ENCODE measurements around the gene KIF20B.
A peak's percentile ranks its signal among the peaks of the same experiment; 100 is the strongest.

Gene KIF20B, protein sequence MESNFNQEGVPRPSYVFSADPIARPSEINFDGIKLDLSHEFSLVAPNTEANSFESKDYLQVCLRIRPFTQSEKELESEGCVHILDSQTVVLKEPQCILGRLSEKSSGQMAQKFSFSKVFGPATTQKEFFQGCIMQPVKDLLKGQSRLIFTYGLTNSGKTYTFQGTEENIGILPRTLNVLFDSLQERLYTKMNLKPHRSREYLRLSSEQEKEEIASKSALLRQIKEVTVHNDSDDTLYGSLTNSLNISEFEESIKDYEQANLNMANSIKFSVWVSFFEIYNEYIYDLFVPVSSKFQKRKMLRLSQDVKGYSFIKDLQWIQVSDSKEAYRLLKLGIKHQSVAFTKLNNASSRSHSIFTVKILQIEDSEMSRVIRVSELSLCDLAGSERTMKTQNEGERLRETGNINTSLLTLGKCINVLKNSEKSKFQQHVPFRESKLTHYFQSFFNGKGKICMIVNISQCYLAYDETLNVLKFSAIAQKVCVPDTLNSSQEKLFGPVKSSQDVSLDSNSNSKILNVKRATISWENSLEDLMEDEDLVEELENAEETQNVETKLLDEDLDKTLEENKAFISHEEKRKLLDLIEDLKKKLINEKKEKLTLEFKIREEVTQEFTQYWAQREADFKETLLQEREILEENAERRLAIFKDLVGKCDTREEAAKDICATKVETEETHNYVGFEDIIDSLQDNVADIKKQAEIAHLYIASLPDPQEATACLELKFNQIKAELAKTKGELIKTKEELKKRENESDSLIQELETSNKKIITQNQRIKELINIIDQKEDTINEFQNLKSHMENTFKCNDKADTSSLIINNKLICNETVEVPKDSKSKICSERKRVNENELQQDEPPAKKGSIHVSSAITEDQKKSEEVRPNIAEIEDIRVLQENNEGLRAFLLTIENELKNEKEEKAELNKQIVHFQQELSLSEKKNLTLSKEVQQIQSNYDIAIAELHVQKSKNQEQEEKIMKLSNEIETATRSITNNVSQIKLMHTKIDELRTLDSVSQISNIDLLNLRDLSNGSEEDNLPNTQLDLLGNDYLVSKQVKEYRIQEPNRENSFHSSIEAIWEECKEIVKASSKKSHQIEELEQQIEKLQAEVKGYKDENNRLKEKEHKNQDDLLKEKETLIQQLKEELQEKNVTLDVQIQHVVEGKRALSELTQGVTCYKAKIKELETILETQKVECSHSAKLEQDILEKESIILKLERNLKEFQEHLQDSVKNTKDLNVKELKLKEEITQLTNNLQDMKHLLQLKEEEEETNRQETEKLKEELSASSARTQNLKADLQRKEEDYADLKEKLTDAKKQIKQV (N-terminal part only)

DNA sequence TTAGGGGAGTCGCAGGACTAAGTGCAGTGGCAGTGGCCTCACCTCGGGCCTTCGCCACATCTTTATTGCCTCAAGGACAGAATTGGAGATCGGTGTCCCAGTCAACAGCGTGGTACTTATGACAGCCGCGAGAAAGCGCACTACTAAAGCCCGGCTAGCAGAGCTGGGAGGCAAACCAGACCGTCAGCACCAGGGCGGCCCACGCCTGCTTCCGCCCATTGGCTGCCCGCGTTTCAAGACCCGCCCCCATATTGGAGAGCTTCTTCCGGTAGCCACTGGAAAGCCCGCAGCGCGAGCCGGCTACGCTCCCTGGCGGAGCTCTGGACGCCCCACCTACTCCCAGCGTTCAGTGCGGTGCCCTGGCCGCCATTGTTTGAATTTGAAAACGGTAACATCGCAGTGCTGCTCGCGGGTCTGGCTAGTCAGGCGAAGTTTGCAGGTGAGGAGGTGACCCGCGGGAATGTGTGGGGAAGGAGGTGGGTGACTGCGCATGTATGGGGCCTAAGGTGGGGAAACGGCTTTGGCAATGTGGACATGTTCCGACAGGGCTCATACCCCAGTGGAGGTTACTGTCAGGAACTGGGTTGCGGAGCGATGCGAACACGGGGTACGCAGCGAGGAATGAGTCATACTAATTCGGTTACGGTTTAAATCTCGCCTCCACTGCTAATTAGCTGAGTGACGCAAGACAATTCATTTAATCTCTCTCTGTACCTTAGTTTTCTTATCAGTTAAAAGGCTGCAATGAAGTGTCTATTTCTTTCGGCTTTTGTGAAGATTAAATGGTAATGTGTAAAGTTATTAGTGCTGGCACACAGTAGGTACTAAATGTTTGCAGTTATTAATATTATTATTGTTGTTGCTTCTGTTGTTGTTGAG lies at the start of gene KIF20B:
Gene KIF20B, plus strand, starts transcription at position 349 of the 879 bp plus-strand sequence. CDS start 3,705 bp downstream, outside the sequence.
- peak; percentile 92 for DNase-seq (ENCODE audit: low read depth)

DNA sequence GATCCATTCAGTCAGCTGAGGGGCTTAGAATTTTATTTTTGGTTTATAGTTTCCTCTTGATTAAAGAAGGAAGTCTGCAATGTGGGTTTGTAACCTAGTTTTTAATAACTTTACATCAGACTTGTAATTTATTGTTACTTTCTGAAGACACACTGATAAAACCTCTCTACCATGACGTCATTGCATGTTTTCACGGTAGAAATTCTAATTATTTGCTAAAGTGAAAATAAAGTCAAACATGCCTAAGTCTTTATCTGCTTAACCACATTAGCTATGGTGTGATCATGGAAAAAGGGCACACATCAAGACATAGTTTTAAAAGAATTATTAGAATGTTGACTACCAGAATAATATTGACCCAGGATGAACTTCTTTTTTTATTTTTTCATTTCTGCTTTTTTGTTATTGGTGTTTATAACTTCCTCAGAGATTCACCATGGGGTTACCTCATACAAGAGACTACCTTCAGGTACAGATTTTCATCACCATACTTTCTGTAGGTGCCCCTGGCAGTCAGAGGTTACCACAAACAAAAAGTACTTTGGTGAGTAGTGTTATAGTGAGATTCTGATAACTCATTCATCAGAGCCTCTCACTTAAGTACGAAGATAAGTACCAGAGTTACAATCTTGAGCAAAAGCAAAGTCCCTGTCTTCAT lies 49.3 kb upstream of the KIF20B start:
- DNase-seq (ENCODE audit: low read depth) = no peak

DNA sequence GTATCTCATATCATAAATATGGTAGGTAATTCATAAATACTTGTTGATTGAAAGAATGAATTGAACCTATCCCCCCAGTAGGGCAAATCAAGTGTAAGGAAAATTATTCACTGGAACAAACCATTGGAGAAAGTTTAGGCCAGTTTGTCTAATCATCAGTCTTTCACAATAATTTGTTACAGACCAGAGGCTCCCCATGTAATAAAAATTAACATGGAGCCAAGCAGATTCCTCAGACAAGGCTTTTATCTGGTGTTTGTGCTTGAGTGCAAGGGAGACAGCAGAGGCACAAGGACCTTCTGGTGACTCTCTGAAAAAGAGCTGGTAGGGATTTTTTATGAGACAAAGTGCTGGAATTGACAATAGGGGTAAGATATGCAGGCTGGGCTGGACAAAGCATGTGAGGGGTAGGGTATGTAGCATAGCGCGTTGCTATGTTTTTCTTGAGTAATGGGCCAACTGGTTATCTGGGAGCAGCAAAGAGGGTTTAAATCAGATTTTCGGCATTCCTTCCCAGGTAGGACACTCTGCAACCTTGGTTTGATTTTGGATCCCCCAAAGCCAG lies 48.5 kb upstream of the KIF20B start:
- no peak for DNase-seq (ENCODE audit: low read depth)

DNA sequence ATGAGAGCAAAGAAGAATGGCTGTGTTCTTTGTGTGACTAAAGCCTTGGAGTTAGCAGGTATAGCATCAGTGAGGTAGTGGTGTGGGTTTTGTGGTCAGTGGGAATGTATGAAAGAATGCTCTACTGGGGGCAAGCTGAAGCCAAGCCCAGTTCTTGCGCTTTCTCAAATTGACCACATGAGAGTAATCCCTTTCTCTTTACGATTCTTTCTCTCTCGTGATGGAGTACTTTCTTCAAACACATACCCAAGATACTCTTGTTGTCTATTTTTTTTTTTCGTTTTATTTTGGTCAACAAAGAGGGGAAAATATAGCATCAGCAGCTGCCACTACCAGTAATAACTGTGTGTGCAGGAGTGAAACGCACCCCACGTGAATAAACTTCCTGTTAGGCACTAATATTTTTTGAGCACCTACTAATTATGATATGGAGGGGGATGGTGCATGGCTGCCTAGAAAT lies 48.0 kb upstream of the KIF20B start:
- DNase-seq (ENCODE audit: low read depth) = no peak

DNA sequence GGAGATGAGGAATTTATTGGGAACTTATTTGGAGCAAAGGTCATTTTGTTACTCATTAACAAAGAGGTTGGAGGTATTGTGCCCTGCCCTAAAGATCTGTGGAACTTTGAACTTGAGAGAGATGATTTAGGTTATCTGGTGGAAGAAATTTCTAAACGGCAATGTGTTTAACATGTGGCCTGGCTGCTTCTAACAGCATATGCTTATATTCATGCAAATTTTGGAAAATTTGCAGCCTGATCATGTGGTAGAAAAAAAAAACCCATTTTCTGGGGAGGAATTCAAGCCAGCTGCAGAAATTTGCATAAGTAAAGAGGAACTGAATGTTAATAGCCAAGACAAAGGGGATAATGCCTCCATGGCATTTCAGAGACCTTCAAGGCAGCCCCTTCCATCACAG lies 45.7 kb upstream of the KIF20B start:
- DNase-seq (ENCODE audit: low read depth) = no peak

DNA sequence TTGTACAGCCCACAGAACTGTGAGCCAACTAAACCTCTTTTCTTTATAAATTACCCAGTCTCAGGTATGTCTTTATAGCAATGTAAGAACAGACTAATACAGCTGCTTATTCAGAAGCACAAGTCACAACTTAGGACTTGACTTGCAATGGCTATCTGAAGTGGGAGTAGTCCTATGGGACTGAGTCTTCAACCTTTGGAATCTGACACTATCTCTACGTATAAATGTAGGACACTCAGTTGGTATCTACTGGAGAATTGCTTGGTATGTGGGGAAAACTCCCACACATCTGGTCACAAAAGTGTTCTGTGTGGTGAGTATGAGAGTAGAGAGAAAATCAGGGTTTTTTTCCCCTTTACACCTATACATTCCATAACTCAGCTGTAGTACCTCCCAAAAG lies 44.1 kb upstream of the KIF20B start:
- no peak for DNase-seq (ENCODE audit: low read depth)

DNA sequence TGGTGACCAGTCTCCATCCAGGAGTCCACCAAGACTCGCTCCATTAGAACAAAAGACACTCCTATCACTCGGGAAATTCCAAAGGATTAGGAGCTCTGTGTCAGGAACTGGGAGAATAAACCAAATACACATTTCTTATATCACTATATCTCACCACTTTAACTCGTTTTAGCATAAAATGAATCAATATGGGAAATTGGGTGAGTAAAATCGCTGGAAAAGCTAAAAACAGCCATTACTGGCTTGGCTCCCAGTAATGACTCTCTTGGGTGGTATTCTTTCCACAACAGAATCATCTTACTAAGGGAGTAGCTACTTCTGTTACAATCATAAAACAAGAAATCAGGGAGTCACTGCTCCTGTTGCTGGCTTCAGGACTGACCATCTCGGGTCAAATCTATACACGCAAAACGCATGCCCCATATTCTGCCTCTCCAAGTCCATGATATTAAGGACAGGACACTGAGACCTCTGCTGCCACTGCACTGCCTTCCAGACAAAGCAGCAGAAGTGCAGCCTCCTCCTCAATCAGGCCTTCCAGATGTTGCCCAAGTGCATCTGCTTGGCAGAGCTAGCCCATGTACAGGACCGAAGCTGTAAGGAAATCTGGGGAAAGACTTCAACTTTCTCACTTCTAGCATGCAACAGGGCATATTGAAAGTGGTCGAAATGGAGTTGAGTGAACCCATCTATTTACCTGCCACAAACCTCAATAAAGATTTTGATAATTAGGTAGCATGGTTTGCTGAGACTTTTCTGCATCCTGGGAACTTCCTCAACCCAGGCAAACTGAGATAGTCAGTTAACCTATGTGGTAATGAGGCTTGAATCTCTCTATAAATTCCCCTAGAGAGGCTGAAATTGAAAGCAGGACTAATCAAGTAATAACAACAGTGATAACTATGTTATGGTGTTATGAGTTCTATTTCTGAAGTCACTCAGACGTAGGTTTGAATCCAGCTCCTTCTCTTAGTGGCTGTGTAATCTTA lies 42.0 kb upstream of the KIF20B start:
- DNase-seq (ENCODE audit: low read depth) = peak; percentile 72

DNA sequence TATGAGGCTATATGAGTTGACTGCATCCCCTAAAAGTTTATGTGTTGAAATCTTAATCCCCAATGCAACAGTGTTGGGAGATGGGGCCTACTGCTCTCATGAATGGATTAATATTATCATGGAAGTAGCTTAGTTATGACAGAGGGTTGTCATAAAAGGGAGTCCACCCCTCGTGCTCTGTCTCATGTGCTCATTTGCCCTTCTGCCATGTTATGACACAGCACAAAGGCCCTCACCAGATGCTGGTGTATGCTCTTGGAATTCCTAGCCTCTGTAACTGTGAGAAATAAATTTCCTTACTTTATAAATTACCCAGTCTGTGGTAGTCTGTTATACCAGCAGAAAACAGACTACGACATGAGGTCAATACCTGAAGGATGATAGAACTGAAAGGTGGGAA lies 38.8 kb upstream of the KIF20B start:
- no peak for DNase-seq (ENCODE audit: low read depth)

DNA sequence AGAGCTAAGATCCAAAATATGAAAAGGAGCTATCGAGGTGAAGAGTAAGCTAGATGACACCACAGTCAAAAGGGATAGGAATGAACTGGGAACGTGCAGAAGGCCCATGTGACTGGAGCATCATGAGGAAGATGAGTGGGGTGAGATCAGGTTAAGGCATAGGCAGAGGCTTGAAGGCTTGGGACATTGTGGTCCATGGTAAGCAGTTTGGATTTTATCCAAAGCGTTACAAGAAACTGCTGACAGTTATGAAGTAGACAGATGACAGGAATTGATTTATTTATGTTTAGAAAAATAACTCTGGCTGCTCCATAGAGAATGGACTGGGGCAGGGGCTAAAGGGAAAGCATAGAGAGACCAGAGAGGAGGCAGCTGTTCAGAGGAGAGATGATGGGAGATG lies 38.2 kb upstream of the KIF20B start:
- no peak for DNase-seq (ENCODE audit: low read depth)

DNA sequence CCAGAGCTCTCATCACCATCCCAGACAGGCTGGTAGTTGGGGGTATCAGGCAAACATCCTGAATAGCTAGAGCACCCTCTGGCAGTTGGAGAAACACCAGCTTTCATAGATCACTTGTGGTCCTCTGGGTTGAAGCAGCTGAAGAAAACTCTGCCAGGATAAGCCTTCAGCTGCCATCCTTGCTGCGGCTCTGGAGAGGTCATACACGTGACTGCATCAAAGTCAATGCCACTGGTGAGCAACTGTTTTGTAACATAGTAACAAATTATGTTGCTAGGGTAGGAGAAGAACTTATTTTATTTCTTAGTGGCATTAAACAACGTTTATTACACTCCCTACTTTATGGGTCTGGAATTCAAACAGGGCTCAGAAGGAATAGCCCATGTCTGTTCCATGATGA lies 37.2 kb upstream of the KIF20B start:
- DNase-seq (ENCODE audit: low read depth) = no peak

DNA sequence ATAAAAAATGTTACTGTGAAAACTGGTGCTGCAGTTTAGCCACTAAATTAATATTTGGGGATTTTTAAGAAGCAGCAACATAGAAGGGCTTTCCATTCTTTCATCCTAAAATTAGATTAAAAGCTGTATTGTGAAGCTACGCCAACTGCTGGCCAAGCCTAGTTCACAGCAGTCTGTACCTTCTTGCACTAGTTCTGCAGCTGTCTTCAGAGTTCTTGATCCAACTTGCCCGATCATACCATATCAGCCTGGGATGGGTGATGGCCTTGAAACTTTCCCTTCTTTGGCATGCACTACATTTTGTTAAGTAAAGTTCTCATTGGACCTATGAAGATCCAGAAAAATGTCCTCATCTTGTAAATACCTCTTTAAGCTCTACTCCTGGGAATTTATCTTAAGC lies 36.1 kb upstream of the KIF20B start:
- DNase-seq (ENCODE audit: low read depth) = no peak

DNA sequence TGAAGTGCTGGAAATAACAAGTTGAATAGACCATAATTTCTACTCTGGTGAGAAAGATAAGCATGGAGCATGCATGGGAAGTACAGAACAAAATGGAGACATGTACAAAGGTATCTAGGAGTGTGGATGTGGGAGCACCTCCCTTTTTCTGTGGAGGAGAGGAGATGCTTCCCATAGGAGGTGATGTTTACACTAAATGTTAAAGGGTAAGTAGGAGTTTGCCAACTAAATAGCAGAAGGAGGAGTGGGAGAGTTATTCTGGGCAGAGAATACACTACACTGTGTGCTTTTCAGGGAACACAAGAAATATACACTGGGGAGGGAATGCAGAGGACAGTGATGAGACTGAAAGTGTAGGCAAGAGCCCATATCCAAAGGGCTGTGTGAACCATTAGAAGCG lies 35.3 kb upstream of the KIF20B start:
- DNase-seq (ENCODE audit: low read depth) = no peak

DNA sequence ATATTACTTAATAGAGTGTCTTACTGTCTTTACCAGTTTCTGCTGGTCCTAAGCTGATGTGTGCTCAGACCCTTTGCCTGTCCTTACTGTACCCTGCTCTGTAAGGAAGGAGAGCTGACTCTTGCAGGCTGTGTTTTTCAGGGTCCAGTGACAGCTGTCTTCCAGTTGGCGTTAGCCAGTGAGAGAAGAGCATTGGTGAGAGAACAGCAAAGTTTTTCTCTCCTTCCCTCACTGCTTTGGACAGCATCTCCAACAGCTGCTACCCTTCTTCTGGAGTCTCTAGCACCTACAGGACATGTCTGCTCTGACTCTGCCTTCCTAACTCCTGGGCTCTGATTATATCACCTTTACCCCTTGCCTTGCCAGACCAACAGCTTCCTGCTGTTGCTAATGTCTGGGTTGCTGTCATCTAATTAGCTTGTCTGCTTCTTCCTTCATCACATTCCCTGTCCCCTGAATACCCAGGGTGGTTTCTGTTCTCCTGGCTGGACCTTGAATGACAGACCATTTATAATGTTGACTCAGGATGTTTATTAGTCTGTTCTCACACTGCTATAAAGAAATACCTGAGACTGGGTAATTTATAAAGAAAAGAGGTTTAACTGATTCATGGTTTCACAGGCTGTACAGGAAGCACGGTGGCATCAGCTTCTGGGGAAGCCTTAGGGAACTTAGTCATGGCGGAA lies 32.9 kb upstream of the KIF20B start:
- DNase-seq (ENCODE audit: low read depth) = no peak

DNA sequence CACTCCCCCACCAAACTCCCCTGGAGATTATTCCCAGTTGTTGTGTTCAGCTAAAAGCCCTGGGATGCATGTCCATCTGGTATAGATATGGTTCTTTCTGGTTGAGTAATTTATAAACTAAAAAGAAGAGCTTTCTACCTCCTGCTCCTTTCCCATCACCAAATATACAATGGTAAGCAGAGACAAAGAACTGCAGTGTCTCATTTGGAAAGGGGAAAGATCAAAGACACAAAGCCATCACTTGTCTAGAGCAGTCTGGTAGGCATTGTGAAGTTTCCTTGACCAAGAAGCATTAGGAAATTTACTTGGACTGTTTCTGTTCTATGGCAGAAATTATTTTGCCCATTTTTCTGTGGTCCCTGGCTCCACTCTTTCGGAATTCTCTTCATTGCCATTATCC lies 31.4 kb upstream of the KIF20B start:
- no peak for DNase-seq (ENCODE audit: low read depth)

DNA sequence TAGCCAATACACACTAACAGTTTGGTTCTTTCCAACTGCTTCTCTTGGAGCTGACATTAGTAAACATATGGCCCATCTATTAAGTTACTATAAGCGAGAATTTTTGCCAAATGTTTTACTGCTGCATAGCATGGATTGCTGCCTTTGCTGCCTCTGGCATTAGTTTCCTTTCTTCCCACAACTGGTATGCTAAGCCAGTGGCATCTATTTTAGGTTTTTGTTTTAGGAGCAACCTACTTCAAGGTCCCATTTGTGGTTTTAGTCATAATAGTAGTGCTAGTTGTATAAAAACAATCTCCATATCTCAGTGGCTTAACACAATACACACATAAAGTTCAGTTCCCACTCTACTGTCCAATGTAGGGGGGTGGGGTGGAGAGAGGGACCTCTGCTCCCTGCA lies 30.5 kb upstream of the KIF20B start:
- DNase-seq (ENCODE audit: low read depth) = no peak

DNA sequence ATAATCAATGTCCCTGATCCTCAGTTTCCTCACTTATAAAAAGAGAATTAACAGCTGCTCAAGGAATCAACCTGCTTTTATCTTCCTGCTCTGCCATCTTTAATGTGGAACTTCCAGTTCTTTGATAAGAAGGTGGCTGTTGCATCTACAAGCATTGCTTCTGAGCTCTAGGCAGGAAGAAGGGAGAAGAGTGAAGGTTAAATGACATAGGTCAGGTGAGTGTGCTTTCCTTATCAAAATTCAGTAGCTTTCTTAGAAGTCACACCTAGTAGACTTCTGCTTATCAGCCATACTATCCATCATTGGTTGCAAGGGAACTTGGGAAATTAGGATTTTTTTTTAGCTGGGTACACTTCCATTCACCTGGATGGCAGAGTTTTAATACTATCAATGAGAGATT lies 24.0 kb upstream of the KIF20B start:
- DNase-seq (ENCODE audit: low read depth) = no peak

DNA sequence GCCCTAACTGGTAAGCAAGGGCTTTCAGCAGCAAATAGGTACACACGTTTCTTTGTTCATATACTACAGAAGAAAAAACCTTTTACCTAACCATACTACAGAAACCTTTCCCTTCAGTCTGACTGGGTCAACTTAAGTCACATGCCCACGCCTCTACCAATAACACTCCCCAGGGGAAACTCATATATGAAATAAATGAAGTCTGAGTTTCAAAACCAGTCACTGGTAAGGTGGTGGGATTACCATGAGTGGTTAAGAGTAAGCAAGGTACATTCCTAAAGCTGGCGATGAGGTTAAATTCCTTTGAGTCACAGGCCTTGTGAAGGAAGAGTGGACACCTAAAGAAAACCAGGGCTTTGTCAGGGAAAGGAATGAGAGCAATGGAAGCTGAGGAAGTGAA lies 21.4 kb upstream of the KIF20B start:
- DNase-seq (ENCODE audit: low read depth) = no peak

DNA sequence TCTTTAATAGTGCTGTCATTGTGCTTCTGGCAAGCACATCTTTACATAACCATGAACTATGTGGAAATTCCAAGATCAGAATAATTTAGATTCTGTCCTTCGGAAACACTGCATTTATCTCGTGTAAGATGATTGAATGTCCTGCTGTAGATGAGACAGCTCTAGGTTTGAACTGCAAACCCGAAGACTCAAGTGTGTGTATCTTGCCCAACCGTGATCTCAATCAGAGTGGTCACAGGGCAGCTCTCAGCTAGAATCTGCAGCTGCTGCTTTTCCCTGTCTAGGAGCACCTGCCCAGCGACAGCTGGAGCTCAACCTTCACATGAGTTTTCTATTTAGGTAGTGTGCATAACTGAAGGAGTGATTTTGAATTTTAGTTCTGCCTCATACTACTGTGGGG lies 17.5 kb upstream of the KIF20B start:
- no peak for DNase-seq (ENCODE audit: low read depth)

DNA sequence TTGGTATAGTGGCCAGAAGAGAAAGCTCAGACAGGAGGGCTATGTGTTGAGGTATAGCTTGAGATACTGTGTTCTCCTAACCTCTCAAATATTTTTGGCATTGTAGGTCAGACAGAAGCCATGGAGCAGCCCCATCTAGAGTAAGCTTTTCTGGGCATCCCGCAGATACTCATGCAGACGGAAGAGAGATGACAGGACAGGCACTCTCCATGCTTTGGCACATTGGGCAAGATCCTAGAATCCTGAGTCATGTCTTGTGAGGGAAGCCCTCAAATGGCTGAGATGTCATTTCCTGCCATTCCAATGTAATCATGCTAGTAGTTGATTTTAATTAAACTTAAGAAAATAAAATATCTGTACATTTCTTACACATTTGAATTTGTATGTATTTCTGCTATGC lies 16.8 kb upstream of the KIF20B start:
- no peak for DNase-seq (ENCODE audit: low read depth)
